HepG2 (cell line): Measurements from ENCODE around the gene SEC31A. TPM values are rescaled to one million over a fixed set of nuclear protein-coding genes. Genes with fewer than 3 reads are reported as not detected.

Experiments used
- ATAC-seq: fragments of 200-7000 bp; cut with Tn5 transposase; 3 replicates; pipeline ENCODE4 v1.9.1; 2020; ENCODE audit warnings: mild to moderate bottlenecking, moderate library complexity
- BruUV-seq: library from RNA; stranded (reverse); fragments of 400-500 nt; replicated peaks from 2 replicates; lab custom pipeline; 2021; lab: Mats Ljungman, UMichigan
- CTCF ChIA-PET: fragments of 300-600 bp; formaldehyde crosslinking; extraction: SDS; loops from one replicate; lab custom pipeline; 2021; ENCODE audit warnings: low total read pairs, inconsistent platforms, low intra/inter-chr PET ratio; lab: Yijun Ruan, JAX
- POLR2A ChIA-PET: fragments of 350-600 bp; sonication (Branson Sonifier 250); formaldehyde crosslinking; loops from one replicate; lab custom pipeline; 2020; ENCODE audit warnings: antibody characterized with exemption, inconsistent platforms; lab: Yijun Ruan, JAX
- DNase-seq: peaks from one replicate; pipeline ENCODE4 v3.0.0-alpha.2; 2015; ENCODE audit warnings: low spot score
- FAIRE-seq: peaks from 3 replicates; lab custom pipeline; 2011; peaks lifted over from hg19 to GRCh38; lab: Jason Lieb, UNC
- H2AFZ ChIP-seq: one replicate; pipeline ENCODE4 v1.6.1; 2011; ENCODE audit warnings: low read length, inconsistent platforms
- H3K27ac ChIP-seq: fragments of 300-600 bp; 3 replicates; pipeline ENCODE4 v1.8.0; 2011; ENCODE audit warnings: mixed run types, mild to moderate bottlenecking, mixed read lengths, low read length, inconsistent platforms; ENCODE audit not compliant: insufficient read depth; ENCODE audit errors: extremely low read length
- H3K27me3 ChIP-seq, 2 experiments: fragments of 200-600 bp in 1 of 2; 2 replicates in 1 of 2; 3 replicates in 1 of 2; pipeline versions ENCODE4 v1.6.0 to v1.8.0; 2011; ENCODE audit warnings: low read length in 2 of 2, mild to moderate bottlenecking in 2 of 2, moderate library complexity in 2 of 2, inconsistent platforms in 1 of 2; ENCODE audit not compliant: insufficient read depth in 2 of 2, control insufficient read depth in 1 of 2
- H3K36me3 ChIP-seq, 2 experiments: fragments of 200-600 bp in 1 of 2; replicated peaks in 1 of 2; 2 replicates in 1 of 2; 3 replicates in 1 of 2; pipeline versions ENCODE4 v1.5.1 to v1.8.0; 2011; ENCODE audit warnings: low read length in 2 of 2, inconsistent platforms in 1 of 2; ENCODE audit not compliant: insufficient read depth in 2 of 2, control insufficient read depth in 1 of 2
- H3K4me1 ChIP-seq: 2 replicates; pipeline ENCODE4 v1.5.1; 2012; ENCODE audit warnings: low read length, inconsistent platforms; ENCODE audit not compliant: insufficient read depth
- H3K4me2 ChIP-seq: 2 replicates; pipeline ENCODE4 v1.6.0; 2011; ENCODE audit warnings: low read depth, low read length, inconsistent platforms
- H3K4me3 ChIP-seq, 3 experiments: fragments of 200-600 bp in 1 of 3; sonication (generic), shearing (Covaris generic) in 1 of 3; replicated peaks in 1 of 3; 2 replicates each; pipeline ENCODE4 v1.5.1; 2011 to 2016; ENCODE audit warnings: low read length in 3 of 3, inconsistent platforms in 2 of 3, low read depth in 2 of 3, mild to moderate bottlenecking in 2 of 3, control low read depth in 1 of 3, mixed read lengths in 1 of 3; ENCODE audit not compliant: insufficient read depth in 1 of 3
- H3K79me2 ChIP-seq: one replicate; pipeline ENCODE4 v1.6.1; 2011; ENCODE audit warnings: low read length, inconsistent platforms; ENCODE audit not compliant: insufficient read depth
- H3K9ac ChIP-seq: 2 replicates; pipeline ENCODE4 v1.6.0; 2011; ENCODE audit warnings: mild to moderate bottlenecking, low read depth, low read length, inconsistent platforms; ENCODE audit not compliant: insufficient read depth
- H3K9me3 ChIP-seq: 2 replicates; pipeline ENCODE4 v1.5.1; 2012; ENCODE audit warnings: mild to moderate bottlenecking, low read length
- H4K20me1 ChIP-seq: 2 replicates; pipeline ENCODE4 v1.6.0; 2011; ENCODE audit warnings: inconsistent platforms, mild to moderate bottlenecking, low read length, moderate library complexity; ENCODE audit not compliant: insufficient read depth
- ARNT2 ChIP-seq: sonication (generic); formaldehyde crosslinking; IDR thresholded peaks from 2 replicates; pipeline ENCODE4 v1.8.0; 2022; ENCODE audit warnings: mild to moderate bottlenecking, low read depth, missing genetic modification reagents, moderate library complexity
- FOXM1 ChIP-seq: sonication (generic); formaldehyde crosslinking; IDR thresholded peaks from 2 replicates; pipeline ENCODE4 v1.5.0; 2020; ENCODE audit warnings: missing genetic modification reagents
- IKZF4 ChIP-seq: sonication (generic); formaldehyde crosslinking; IDR thresholded peaks from 2 replicates; pipeline ENCODE4 v1.5.1; 2020; ENCODE audit warnings: borderline replicate concordance, mild to moderate bottlenecking, low read depth, missing genetic modification reagents; ENCODE audit errors: not compliant biosample characterization
- KLF13 ChIP-seq: sonication (generic); formaldehyde crosslinking; IDR thresholded peaks from 2 replicates; pipeline ENCODE4 v1.4.0; 2020; ENCODE audit warnings: mild to moderate bottlenecking, missing genetic modification reagents
- UBTF ChIP-seq: sonication (generic); formaldehyde crosslinking; IDR thresholded peaks from 2 replicates; pipeline ENCODE4 v1.4.0; 2020; ENCODE audit warnings: mild to moderate bottlenecking, missing genetic modification reagents
- ZFP41 ChIP-seq: sonication (generic); formaldehyde crosslinking; IDR thresholded peaks from 2 replicates; pipeline ENCODE4 v1.4.0; 2020; ENCODE audit warnings: mild to moderate bottlenecking, missing genetic modification reagents, borderline replicate concordance
- ZNF235 ChIP-seq: sonication (generic); formaldehyde crosslinking; IDR thresholded peaks from 2 replicates; pipeline ENCODE4 v1.8.1; 2023; ENCODE audit warnings: mild to moderate bottlenecking, missing genetic modification reagents, borderline replicate concordance
- ZSCAN9 ChIP-seq: IDR thresholded peaks from 2 replicates; pipeline ENCODE4 v1.6.1; 2016; ENCODE audit warnings: borderline replicate concordance
- WGBS: methylation state at CpG from one replicate; pipeline ENCODE4 v1.1.6; 2017; ENCODE audit warnings: low lambda C conversion rate; 5-methylcytosine and 5-hydroxymethylcytosine counted together
- in situ Hi-C: cut with HindIII; loops from 2 replicates; pipeline ENCODE4 v1.10.0; 2017; ENCODE audit warnings: low pct_unique_long_range_greater_than_20kb; ENCODE audit not compliant: extremely low pct_ligation_motif_present
- intact Hi-C: fragments of 100-400 bp; cut with micrococcal nuclease; formaldehyde crosslinking; loops from one replicate; pipeline ENCODE4 v1.10.0; 2022; ENCODE audit not compliant: unreplicated experiment
- polyA plus RNA-seq, 8 experiments: library from polyadenylated mRNA; depleted of rRNA in 3 of 8; stranded (reverse) in 7 of 8; unstranded in 1 of 8; fragments of >200 nt; fragmentation: Illumina TruSeq in 4 of 8; extraction: Trizol in 4 of 8; gene quantifications; 2 replicates each; pipeline versions ENCODE4 v1.2.1 to v1.2.3, GENCODE V29; 2011 to 2016; ENCODE audit warnings: low read depth in 4 of 8, missing spikeins in 1 of 8, mixed read lengths in 1 of 8; ENCODE audit not compliant: insufficient read depth in 1 of 8
- total RNA-seq, 5 experiments: library from RNA; depleted of rRNA; stranded (reverse); fragments of >200 nt; fragmentation: Illumina TruSeq; extraction: Trizol; gene quantifications; 2 replicates each; pipeline ENCODE4 v1.2.3, GENCODE V29; 2016; ENCODE audit warnings: low read depth in 1 of 5
- TF ChIP-seq, protein P1 (sequence below): sonication (generic); formaldehyde crosslinking; IDR thresholded peaks from 2 replicates; pipeline ENCODE4 v1.4.0; 2020; ENCODE audit warnings: missing genetic modification reagents
- TF ChIP-seq, protein P2 (sequence below), 2 experiments: IDR thresholded peaks; 2 replicates each; pipeline ENCODE4 v1.6.1; 2011 to 2012; ENCODE audit warnings: low read length in 2 of 2, borderline replicate concordance in 1 of 2, low read depth in 1 of 2, mild to moderate bottlenecking in 1 of 2, moderate library complexity in 1 of 2
- TF ChIP-seq, protein P3 (sequence below): sonication (generic); formaldehyde crosslinking; IDR thresholded peaks from 2 replicates; pipeline ENCODE4 v1.4.0; 2020; ENCODE audit warnings: mild to moderate bottlenecking, missing genetic modification reagents

SEC31A gene
- total and polyA plus RNA-seq, 2 of the 13 experiments (the other 11 are each of a cell fraction or from before 2014, with no cell fraction given) = 231 to 435 TPM

- BruUV-seq = no TSS peak
- POLR2A ChIA-PET = no interaction called here
- Histone ChIP-seq H3K79me2 (no peaks in the 10 kb centered on the region), H3K27me3 (no peaks in the 10 kb centered on the region), H3K4me3 (no peak overlapping the region), H3K9me3 (no peaks in the 10 kb centered on the region), H3K9ac (no peak overlapping the region), H3K4me1 (peaks cover 17% of the 10 kb centered on the region), H3K4me2 (no peak overlapping the region), H3K36me3 (no peaks in the 10 kb centered on the region), H4K20me1 (no peaks in the 10 kb centered on the region), H2AFZ (no peak overlapping the region), H3K27ac (no peak overlapping the region)
- no peak for FAIRE-seq
- 36% methylated on average over 4 of the region's 4 CpGs for WGBS
- intact Hi-C loops = no loop called here
- CTCF ChIA-PET = no interaction called here
- ATAC-seq = no peak
- no peak for DNase-seq
- in situ Hi-C loops = no loop called here
- TF ChIP-seq IKZF4 (CRISPR knock-in tag) = no peak
- no peak for TF ChIP-seq FOXM1 (CRISPR knock-in tag)
- TF ChIP-seq, protein P1, sequence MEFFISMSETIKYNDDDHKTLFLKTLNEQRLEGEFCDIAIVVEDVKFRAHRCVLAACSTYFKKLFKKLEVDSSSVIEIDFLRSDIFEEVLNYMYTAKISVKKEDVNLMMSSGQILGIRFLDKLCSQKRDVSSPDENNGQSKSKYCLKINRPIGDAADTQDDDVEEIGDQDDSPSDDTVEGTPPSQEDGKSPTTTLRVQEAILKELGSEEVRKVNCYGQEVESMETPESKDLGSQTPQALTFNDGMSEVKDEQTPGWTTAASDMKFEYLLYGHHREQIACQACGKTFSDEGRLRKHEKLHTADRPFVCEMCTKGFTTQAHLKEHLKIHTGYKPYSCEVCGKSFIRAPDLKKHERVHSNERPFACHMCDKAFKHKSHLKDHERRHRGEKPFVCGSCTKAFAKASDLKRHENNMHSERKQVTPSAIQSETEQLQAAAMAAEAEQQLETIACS (CRISPR knock-in tag) = no peak
- TF ChIP-seq UBTF = no peak
- TF ChIP-seq ZSCAN9 (CRISPR knock-in tag) = no peak
- TF ChIP-seq ZNF235 (CRISPR knock-in tag) = no peak
- TF ChIP-seq KLF13 (CRISPR knock-in tag) = no peak
- TF ChIP-seq ZFP41 (CRISPR knock-in tag) = no peak
- TF ChIP-seq, protein P2, sequence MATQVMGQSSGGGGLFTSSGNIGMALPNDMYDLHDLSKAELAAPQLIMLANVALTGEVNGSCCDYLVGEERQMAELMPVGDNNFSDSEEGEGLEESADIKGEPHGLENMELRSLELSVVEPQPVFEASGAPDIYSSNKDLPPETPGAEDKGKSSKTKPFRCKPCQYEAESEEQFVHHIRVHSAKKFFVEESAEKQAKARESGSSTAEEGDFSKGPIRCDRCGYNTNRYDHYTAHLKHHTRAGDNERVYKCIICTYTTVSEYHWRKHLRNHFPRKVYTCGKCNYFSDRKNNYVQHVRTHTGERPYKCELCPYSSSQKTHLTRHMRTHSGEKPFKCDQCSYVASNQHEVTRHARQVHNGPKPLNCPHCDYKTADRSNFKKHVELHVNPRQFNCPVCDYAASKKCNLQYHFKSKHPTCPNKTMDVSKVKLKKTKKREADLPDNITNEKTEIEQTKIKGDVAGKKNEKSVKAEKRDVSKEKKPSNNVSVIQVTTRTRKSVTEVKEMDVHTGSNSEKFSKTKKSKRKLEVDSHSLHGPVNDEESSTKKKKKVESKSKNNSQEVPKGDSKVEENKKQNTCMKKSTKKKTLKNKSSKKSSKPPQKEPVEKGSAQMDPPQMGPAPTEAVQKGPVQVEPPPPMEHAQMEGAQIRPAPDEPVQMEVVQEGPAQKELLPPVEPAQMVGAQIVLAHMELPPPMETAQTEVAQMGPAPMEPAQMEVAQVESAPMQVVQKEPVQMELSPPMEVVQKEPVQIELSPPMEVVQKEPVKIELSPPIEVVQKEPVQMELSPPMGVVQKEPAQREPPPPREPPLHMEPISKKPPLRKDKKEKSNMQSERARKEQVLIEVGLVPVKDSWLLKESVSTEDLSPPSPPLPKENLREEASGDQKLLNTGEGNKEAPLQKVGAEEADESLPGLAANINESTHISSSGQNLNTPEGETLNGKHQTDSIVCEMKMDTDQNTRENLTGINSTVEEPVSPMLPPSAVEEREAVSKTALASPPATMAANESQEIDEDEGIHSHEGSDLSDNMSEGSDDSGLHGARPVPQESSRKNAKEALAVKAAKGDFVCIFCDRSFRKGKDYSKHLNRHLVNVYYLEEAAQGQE (IDR thresholded peaks at IDR 0.05; ENCODE audit: borderline replicate concordance in 1 of 2, low read depth in 1 of 2, low read length in 2 of 2) = no peak
- no peak for TF ChIP-seq ARNT2 (CRISPR knock-in tag)
- TF ChIP-seq, protein P3, sequence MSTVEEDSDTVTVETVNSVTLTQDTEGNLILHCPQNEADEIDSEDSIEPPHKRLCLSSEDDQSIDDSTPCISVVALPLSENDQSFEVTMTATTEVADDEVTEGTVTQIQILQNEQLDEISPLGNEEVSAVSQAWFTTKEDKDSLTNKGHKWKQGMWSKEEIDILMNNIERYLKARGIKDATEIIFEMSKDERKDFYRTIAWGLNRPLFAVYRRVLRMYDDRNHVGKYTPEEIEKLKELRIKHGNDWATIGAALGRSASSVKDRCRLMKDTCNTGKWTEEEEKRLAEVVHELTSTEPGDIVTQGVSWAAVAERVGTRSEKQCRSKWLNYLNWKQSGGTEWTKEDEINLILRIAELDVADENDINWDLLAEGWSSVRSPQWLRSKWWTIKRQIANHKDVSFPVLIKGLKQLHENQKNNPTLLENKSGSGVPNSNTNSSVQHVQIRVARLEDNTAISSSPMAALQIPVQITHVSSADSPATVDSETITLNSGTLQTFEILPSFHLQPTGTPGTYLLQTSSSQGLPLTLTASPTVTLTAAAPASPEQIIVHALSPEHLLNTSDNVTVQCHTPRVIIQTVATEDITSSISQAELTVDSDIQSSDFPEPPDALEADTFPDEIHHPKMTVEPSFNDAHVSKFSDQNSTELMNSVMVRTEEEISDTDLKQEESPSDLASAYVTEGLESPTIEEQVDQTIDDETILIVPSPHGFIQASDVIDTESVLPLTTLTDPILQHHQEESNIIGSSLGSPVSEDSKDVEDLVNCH (CRISPR knock-in tag) = no peak
Observed at GRCh38 chr4:82810176-82810575, 80.8 kb downstream of the SEC31A start.
